Neuronal stem cell (in vitro differentiated cells): ENCODE results near the gene SPARCL1.

Experiments used
- DNase-seq: peaks from one replicate; pipeline ENCODE4 v3.0.0-alpha.2; 2013; ENCODE audit warnings: low spot score
- H2AFZ ChIP-seq: one replicate; pipeline ENCODE4 v1.6.1; 2013; ENCODE audit warnings: mild to moderate bottlenecking, low read length, inconsistent platforms
- H2AK5ac ChIP-seq: 2 replicates; pipeline ENCODE4 v1.6.1; 2013; ENCODE audit warnings: low read depth, mild to moderate bottlenecking, inconsistent platforms, low read length, moderate library complexity, mixed read lengths
- H2BK120ac ChIP-seq: 2 replicates; pipeline ENCODE4 v1.6.1; 2013; ENCODE audit warnings: low read depth, mild to moderate bottlenecking, inconsistent platforms, low read length, moderate library complexity, mixed read lengths
- H2BK12ac ChIP-seq: one replicate; pipeline ENCODE4 v1.6.1; 2013; ENCODE audit warnings: low read length, inconsistent platforms
- H2BK15ac ChIP-seq: 2 replicates; pipeline ENCODE4 v1.6.1; 2013; ENCODE audit warnings: mild to moderate bottlenecking, low read length, inconsistent platforms, mixed read lengths
- H2BK5ac ChIP-seq: one replicate; pipeline ENCODE4 v1.6.1; 2013; ENCODE audit warnings: inconsistent platforms, mild to moderate bottlenecking, low read length, moderate library complexity
- H3K14ac ChIP-seq: one replicate; pipeline ENCODE4 v1.6.1; 2013; ENCODE audit warnings: low read length, inconsistent platforms
- H3K18ac ChIP-seq: 2 replicates; pipeline ENCODE4 v1.6.1; 2013; ENCODE audit warnings: low read length, inconsistent platforms
- H3K23ac ChIP-seq: 2 replicates; pipeline ENCODE4 v1.6.1; 2013; ENCODE audit warnings: low read depth, mild to moderate bottlenecking, mixed read lengths, low read length, inconsistent platforms; ENCODE audit not compliant: poor library complexity
- H3K27ac ChIP-seq: replicated peaks from 3 replicates; pipeline ENCODE4 v1.5.1; 2013; ENCODE audit warnings: low read length, inconsistent platforms
- H3K27me3 ChIP-seq, 3 experiments: 2 replicates each; pipeline ENCODE4 v1.6.1; 2013; ENCODE audit warnings: low read length in 3 of 3, mild to moderate bottlenecking in 2 of 3, inconsistent platforms in 1 of 3, low read depth in 1 of 3, mixed read lengths in 1 of 3, moderate library complexity in 1 of 3; ENCODE audit not compliant: control insufficient read depth in 3 of 3, insufficient read depth in 3 of 3
- H3K36me3 ChIP-seq, 2 donors: replicated peaks in 1 of 2; 2 replicates each; pipeline ENCODE4 v1.6.1; 2013; ENCODE audit warnings: low read length in 2 of 2; ENCODE audit not compliant: control insufficient read depth in 2 of 2, insufficient read depth in 2 of 2
- H3K4ac ChIP-seq: 2 replicates; pipeline ENCODE4 v1.6.1; 2013; ENCODE audit warnings: inconsistent platforms, mild to moderate bottlenecking, low read length, moderate library complexity
- H3K4me1 ChIP-seq, 2 donors: 1 replicate in 1 of 2; 2 replicates in 1 of 2; pipeline ENCODE4 v1.6.1; 2013; ENCODE audit warnings: low read length in 2 of 2, low read depth in 1 of 2; ENCODE audit not compliant: control insufficient read depth in 2 of 2, insufficient read depth in 1 of 2
- H3K4me2 ChIP-seq: one replicate; pipeline ENCODE4 v1.6.1; 2013; ENCODE audit warnings: mild to moderate bottlenecking, low read length, inconsistent platforms; ENCODE audit not compliant: insufficient read depth, poor library complexity, severe bottlenecking
- H3K4me3 ChIP-seq, 2 donors: 2 replicates each; pipeline ENCODE4 v1.5.1; 2013; ENCODE audit warnings: low read length in 2 of 2, mild to moderate bottlenecking in 2 of 2, inconsistent platforms in 1 of 2, moderate library complexity in 1 of 2
- H3K79me1 ChIP-seq: one replicate; pipeline ENCODE4 v1.6.1; 2013; ENCODE audit warnings: low read depth, mild to moderate bottlenecking, inconsistent platforms, low read length, moderate library complexity
- H3K9ac ChIP-seq: one replicate; pipeline ENCODE4 v1.6.1; 2013; ENCODE audit warnings: mild to moderate bottlenecking, low read depth, low read length, inconsistent platforms; ENCODE audit not compliant: poor library complexity
- H3K9me3 ChIP-seq, 2 donors: replicated peaks in 1 of 2; 2 replicates each; pipeline versions ENCODE3 to v1.6.1; 2013; ENCODE audit warnings: low read length in 2 of 2, mild to moderate bottlenecking in 2 of 2, inconsistent platforms in 1 of 2, low read depth in 1 of 2, mixed read lengths in 1 of 2, moderate library complexity in 1 of 2; ENCODE audit not compliant: control insufficient read depth in 2 of 2, insufficient read depth in 1 of 2
- H4K8ac ChIP-seq: one replicate; pipeline ENCODE4 v1.6.1; 2013; ENCODE audit warnings: low read depth, mild to moderate bottlenecking, inconsistent platforms, low read length, moderate library complexity
- H4K91ac ChIP-seq: one replicate; pipeline ENCODE4 v1.6.1; 2013; ENCODE audit warnings: low read length, low read depth, mild to moderate bottlenecking, inconsistent platforms; ENCODE audit not compliant: poor library complexity
- WGBS, 2 donors: extraction: QIAGEN DNeasy Blood & Tissue Kit; methylation state at CpG; one replicate each; pipeline ENCODE4 v1.1.7; 2013; ENCODE audit warnings: missing lambda C conversion rate in 2 of 2, mixed read lengths in 1 of 2; ENCODE audit not compliant: insufficient read length in 2 of 2, insufficient replicate concordance in 1 of 2; ENCODE audit errors: extremely low coverage in 2 of 2; 5-methylcytosine and 5-hydroxymethylcytosine counted together

SPARCL1 gene

GRCh38 chr4:87511500-87511899 lies 17.7 kb downstream of the SPARCL1 start:
- no peak overlapping the region for H3K23ac ChIP-seq
- H2BK12ac ChIP-seq, result no peak overlapping the region
- H2BK120ac ChIP-seq, result no peak overlapping the region
- no peak overlapping the region for H3K9ac ChIP-seq
- no peak for DNase-seq
- H3K4me3 ChIP-seq, result no peak overlapping the region
- no peak overlapping the region for H3K18ac ChIP-seq
- no peak overlapping the region for H3K4me2 ChIP-seq
- H3K4ac ChIP-seq, result no peak overlapping the region
- no peak overlapping the region for H2BK15ac ChIP-seq
- no peaks in the 10 kb centered on the region for H3K36me3 ChIP-seq
- H2BK5ac ChIP-seq, result no peak overlapping the region
- H2AFZ ChIP-seq, result no peak overlapping the region
- H4K91ac ChIP-seq, result no peak overlapping the region
- no peak overlapping the region for H2AK5ac ChIP-seq
- no peaks in the 10 kb centered on the region for H3K4me1 ChIP-seq
- no peak overlapping the region for H4K8ac ChIP-seq
- H3K27ac ChIP-seq, result no peak overlapping the region
- H3K27me3 ChIP-seq, result no peaks in the 10 kb centered on the region
- H3K9me3 ChIP-seq, result no peaks in the 10 kb centered on the region
- no CpG with 5 or more reads among the region's 2 CpGs for WGBS, 2 donors
- H3K14ac ChIP-seq, result no peak overlapping the region
- no peaks in the 10 kb centered on the region for H3K79me1 ChIP-seq

- Histone ChIP-seq H4K8ac (no peak overlapping the region), H3K79me1 (no peaks in the 10 kb centered on the region), H3K9me3 (no peaks in the 10 kb centered on the region), H3K4me1 (no peaks in the 10 kb centered on the region), H3K9ac (no peak overlapping the region), H3K4ac (no peak overlapping the region), H3K4me3 (no peak overlapping the region), H3K23ac (no peak overlapping the region), H2BK5ac (no peak overlapping the region), H2BK15ac (no peak overlapping the region), H3K18ac (no peak overlapping the region), H2AFZ (no peak overlapping the region), H3K14ac (no peak overlapping the region), H3K36me3 (no peaks in the 10 kb centered on the region), H3K4me2 (no peak overlapping the region), H4K91ac (no peak overlapping the region), H3K27ac (no peak overlapping the region), H2AK5ac (no peak overlapping the region), H2BK12ac (no peak overlapping the region), H3K27me3 (no peaks in the 10 kb centered on the region), H2BK120ac (no peak overlapping the region)
- DNase-seq, result no peak
- no CpG with 5 or more reads among the region's 17 CpGs for WGBS, 2 donors
These were observed 18.4 kb downstream of the SPARCL1 start for GRCh38 chr4:87510747-87511146.

- H2BK15ac ChIP-seq, result no peak overlapping the region
- H3K36me3 ChIP-seq, result no peaks in the 10 kb centered on the region
- H2BK120ac ChIP-seq, result no peak overlapping the region
- WGBS, 2 donors, result no CpG with 5 or more reads among the region's 4 CpGs
- no peak overlapping the region for H4K8ac ChIP-seq
- DNase-seq, result no peak
- no peaks in the 10 kb centered on the region for H3K79me1 ChIP-seq
- no peak overlapping the region for H3K27ac ChIP-seq
- H2AK5ac ChIP-seq, result no peak overlapping the region
- no peaks in the 10 kb centered on the region for H3K27me3 ChIP-seq
- no peak overlapping the region for H2BK12ac ChIP-seq
- H2AFZ ChIP-seq, result no peak overlapping the region
- H3K4me2 ChIP-seq, result no peak overlapping the region
- H3K23ac ChIP-seq, result no peak overlapping the region
- H2BK5ac ChIP-seq, result no peak overlapping the region
- no peaks in the 10 kb centered on the region for H3K9me3 ChIP-seq
- H3K14ac ChIP-seq, result no peak overlapping the region
- no peaks in the 10 kb centered on the region for H3K4me1 ChIP-seq
- H4K91ac ChIP-seq, result no peak overlapping the region
- no peak overlapping the region for H3K4me3 ChIP-seq
- H3K4ac ChIP-seq, result no peak overlapping the region
- no peak overlapping the region for H3K9ac ChIP-seq
- no peak overlapping the region for H3K18ac ChIP-seq
These were observed 22.0 kb downstream of the SPARCL1 start for GRCh38 chr4:87506974-87507701.

GRCh38 chr4:87505862-87506261 lies 23.3 kb downstream of the SPARCL1 start:
- H2AFZ ChIP-seq, result no peak overlapping the region
- H2AK5ac ChIP-seq, result no peak overlapping the region
- no peak overlapping the region for H3K4me2 ChIP-seq
- no peaks in the 10 kb centered on the region for H3K27me3 ChIP-seq
- H3K9me3 ChIP-seq, result no peaks in the 10 kb centered on the region
- no peak overlapping the region for H3K23ac ChIP-seq
- H3K4me1 ChIP-seq, result no peaks in the 10 kb centered on the region
- H3K36me3 ChIP-seq, result no peaks in the 10 kb centered on the region
- H2BK12ac ChIP-seq, result no peak overlapping the region
- H2BK5ac ChIP-seq, result no peak overlapping the region
- no peak overlapping the region for H2BK120ac ChIP-seq
- H3K79me1 ChIP-seq, result no peaks in the 10 kb centered on the region
- WGBS, 2 donors, result no CpG with 5 or more reads among the region's 3 CpGs
- no peak overlapping the region for H4K91ac ChIP-seq
- H3K18ac ChIP-seq, result no peak overlapping the region
- H4K8ac ChIP-seq, result no peak overlapping the region
- H3K27ac ChIP-seq, result no peak overlapping the region
- H3K4ac ChIP-seq, result no peak overlapping the region
- H3K9ac ChIP-seq, result no peak overlapping the region
- no peak overlapping the region for H3K4me3 ChIP-seq
- no peak for DNase-seq
- no peak overlapping the region for H2BK15ac ChIP-seq
- H3K14ac ChIP-seq, result no peak overlapping the region
